Dermis blood vessel endothelial cell (primary cell): Measurements from ENCODE around the gene EIF4G3. TPM values are rescaled to one million over a fixed set of nuclear protein-coding genes. Genes with fewer than 3 reads are reported as not detected.
"Not testable (repeated sequence)": the region's sequence is repeated elsewhere in the genome, so short reads cannot be mapped to it uniquely, and the experiment has no call there.

ENCODE experiments used
- DNase-seq: peaks from one replicate; pipeline ENCODE4 v3.0.0; 2010
- total RNA-seq: library from RNA; depleted of rRNA; stranded (reverse); fragments of >200 nt; gene quantifications from 2 replicates; pipeline ENCODE4 v1.2.3, GENCODE V29; 2014

EIF4G3 gene
- total RNA-seq, 1 donor from 2014 or later, result 39.8 TPM

DNA sequence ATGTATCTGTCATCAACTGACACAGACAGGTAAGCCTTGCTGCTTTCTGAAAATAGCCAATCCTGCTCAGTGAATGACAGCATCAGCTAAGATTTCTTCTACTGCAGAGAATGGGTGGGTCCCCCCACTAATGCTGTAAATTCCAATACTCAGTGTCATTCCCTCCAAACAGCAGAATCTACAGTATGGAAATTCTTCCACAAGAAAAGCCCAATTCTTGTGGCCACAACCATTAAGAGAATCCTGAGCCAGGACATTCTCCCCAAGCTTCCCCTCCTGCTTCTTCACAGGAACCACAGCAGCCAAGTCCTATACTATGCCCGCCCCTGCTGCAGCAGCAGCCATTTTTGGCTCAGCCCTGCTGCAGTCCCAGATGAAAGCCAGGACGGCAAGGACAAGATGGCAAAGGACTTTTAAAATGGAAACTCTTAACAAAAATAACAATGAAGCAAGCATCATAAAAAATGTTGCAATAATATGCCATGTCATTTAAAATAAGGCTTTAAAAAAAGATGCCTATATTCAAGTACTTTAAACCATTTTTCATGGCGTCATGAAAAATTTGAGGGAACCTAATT is 26.8 kb downstream of the EIF4G3 start:
- peak; percentile 56 for DNase-seq

DNA sequence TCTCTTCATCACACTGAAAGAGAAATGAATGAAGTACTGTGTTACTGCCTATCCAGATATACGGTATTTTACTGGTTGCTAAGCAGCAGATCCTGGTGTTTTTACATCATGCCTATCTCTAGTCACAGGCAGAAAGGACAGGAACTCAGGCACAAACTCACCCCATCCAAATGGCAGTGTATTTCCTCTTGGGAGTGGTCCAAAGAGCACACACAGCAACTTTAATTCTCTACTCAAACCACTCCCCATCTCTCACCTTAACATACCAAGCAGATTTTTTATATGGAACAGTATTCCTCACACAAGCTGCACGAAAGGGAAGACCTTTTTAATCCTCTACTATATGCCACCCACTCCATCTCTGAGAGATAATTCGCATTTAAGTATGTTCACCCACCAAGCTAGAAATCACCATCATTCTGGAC is 27.3 kb downstream of the EIF4G3 start:
- DNase-seq, result peak; percentile 89

DNA sequence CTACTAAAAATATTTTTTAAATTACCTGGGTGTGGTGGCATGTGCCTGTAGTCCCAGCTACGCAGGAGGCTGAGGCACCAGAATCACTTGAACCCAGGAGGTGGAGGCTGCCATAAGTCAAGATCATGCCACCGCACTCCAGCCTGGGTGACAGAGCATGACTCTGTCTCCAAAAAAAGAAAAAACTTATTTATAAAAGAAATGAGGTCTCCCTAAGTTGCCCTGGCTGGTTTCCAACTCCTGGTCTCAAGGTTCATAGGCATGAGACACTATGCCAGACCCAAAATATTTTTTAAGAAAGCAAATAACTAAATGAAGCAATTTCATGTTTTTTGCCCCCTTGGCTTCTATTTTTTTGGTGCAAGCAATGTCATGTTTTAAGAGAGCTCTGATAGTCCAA is 32.9 kb downstream of the EIF4G3 start:
- no peak for DNase-seq

DNA sequence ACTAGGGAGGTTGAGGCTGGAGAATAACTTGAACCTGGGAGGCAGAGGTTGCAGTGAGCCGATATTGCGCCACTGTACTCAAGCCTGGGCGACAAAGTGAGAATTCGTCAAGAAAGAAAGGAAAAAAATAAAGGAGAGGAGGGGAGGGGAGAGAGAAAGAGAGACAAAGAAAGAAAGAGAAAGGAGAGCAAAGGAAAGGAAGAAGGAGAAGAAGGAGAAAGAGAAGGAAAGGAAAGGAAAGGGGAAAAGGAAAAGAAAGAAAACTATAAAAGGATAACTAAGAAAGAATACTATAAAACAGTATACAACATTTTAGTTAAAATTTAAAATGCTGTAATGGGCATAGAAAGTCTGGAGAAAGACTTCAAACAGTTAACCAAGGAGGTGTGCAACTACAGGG is 33.6 kb downstream of the EIF4G3 start:
- no peak for DNase-seq

DNA sequence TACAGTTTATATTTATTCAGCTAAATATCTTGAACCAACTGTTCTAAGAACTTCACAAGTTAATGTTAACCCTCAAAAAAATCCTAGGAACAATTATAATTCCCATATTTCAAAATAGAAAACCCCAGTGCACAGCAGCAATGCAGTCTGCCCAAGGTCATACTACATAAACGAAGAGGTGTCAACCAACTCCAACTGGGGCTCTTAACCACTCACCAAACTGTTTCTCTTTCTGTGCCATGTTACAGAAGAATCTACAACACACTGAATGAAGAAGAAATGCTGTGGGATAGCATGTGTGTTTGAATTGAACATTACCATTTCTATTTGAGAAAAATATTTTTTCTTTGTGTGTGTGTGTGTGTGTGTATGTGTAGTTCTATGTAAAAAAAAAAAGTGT is 35.7 kb downstream of the EIF4G3 start:
- no peak for DNase-seq

DNA sequence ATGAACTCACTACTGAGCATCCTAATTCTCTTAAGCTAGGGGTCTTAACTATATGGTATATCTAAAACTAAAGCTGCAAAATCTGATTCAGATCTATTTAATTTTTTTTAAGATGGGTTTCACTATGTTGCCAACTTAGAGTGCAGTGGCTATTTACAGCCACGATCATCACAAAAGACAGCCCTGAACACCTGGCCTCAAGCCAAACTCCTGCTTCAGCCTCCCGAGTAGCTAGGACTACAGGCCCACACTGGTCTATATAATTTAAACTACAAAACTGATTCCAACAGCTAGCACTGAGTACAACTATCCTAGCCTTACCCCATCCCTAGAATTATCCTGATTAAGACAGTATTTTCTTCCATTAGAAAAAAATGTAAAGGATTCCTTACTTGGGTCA is 37.1 kb downstream of the EIF4G3 start:
- peak; percentile 74 for DNase-seq

DNA sequence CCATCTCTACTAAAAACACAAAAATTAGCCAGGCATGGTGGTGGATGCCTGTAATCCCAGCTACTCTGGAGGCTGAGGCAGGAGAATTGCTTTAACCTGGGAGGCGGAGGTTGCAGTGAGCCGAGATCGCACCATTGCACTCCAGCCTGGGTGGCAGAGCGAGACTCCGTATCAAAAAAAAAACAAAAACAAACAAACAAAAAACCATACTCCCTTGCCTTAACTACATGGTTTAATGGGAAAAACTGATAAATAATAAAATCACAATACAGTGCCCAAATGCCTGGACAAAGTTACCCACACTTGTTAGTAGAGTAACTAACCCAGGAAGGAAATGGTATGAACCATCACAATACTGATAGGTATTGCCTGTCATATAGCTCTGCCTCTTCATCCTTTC is 40.4 kb downstream of the EIF4G3 start:
- not testable (repeated sequence) for DNase-seq

DNA sequence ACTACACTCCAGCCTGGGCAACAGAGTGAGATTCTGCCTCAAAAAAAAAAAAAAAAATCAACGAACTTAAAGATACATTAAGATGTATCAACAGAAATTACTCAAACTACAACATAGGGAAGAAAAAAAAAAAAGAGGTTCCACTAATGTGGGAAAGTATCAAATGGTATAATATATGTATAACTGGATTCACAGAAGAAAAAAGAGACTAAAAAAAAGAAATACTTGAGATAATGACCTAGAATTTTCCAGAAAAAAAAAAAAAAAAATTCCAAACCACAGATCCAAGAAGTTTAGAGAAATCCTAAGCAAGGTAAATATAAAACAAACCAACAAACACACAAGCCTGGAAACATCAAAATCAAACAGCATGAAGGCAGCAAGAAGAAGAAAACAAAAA is 45.5 kb downstream of the EIF4G3 start:
- no peak for DNase-seq

DNA sequence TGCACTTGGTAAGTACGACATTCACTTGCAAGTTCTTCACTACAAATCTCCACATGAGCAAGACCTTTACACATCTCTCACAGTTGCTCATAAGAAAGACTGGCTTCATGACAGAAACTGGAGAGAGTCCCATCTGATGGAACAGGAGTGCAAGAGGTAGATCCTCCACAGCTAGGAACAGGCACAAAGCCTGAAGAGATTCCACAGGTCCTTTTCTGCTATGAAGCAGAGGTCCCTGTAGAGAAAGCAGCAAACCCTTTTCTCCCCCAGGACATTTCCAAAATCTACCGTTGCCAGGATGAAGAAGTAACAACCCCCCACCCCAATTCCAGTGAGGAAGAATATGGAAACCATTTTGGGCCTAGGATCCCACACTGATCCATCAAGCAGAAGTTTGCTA is 47.3 kb downstream of the EIF4G3 start:
- DNase-seq, result no peak

DNA sequence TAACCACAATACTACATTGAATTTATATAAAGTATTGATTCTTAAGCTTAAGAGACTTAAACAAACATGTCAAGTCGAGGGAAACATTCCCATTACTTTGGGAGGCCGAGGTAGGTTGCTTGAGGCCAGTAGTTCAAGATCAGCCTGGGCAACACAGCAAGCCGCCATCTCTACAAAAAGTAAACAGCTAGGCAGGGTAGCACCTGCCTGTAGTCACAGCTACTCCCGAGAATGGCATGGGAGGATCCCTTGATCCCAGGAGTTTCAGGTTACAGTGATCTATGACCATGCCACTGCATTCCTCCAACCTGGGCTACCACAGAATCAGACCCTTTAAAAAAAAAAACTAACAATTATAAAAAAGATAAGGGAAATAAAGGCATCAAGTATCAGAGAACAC is 50.4 kb downstream of the EIF4G3 start:
- DNase-seq, result no peak

DNA sequence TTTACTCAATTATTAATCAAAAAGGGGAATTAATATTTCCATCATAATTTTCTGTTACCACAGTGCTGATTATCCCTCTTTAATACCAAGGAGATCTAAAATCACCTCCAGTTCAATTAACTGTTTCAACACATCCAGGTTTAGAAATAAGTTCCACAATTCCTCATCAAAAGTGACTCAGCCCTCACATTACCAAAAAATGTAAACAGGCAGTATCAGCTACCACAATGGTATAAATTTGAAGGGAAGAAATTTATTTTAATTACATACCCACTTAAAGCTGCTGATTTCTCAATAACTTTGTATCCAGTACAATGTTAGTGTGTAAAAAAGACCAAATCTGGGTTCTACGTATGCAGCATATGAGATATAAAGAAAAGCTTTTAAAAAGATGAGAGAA is 51.9 kb downstream of the EIF4G3 start:
- DNase-seq, result no peak

DNA sequence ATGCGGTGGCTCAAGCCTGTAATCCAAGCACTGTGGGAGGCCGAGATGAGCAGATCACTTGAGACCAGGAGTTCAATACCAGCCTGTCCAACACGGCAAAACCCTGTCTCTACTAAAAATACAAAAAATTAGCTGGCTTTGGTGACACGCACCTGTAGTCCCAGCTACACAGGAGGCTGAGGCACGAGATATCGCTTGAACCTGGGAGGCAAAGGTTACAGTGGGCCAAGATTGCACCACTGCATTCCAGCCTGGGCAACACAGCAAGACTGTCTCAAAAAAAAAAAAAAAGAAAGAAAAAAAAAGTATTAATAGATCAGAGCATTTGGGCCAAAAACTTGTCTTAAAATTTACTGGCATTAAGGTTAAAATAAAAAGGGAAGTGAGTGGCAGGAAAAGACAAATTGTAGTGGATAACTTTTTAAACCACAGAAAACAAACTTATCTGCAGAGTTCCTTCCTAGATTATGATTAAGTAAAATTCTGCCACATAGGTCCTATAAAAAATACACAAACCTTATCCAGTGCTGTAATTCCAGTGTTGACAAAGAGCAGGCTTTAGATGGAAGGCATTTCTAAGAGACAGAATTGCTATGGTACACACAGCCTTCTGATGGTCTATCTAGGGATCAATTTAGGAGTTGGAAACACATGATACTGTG is 53.3 kb downstream of the EIF4G3 start:
- DNase-seq, result no peak

DNA sequence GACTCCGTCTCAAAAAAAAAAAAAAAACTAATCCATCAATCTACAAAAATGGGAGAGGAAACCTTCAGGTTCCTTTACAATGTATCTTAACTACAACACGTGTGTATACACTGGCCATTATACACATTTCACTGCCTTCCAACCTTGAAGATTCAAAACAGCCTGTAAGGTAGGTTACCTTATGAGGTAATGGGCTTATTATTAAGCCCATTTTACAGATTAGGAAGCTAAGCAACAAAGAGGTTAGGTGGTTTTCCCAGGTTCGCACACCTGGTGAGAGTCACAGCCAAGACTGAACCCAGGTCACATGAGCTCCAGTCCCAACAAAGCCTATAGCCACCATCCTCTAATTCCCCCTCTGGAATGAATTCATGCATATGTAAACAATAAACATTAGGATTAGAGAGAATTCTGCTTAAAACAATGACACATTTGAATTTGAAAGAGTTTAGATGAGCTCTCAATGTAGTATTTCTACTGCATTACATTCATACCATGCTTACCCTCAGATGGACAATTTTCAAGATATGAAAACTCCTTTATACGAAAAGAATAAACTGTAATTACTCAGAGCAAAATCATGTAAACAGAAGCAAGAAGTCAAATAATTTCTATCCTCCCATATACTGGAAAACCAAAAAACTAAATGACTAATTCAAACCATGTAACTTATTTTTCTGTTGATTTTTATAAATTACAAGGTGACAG is 54.8 kb downstream of the EIF4G3 start:
- no peak for DNase-seq

DNA sequence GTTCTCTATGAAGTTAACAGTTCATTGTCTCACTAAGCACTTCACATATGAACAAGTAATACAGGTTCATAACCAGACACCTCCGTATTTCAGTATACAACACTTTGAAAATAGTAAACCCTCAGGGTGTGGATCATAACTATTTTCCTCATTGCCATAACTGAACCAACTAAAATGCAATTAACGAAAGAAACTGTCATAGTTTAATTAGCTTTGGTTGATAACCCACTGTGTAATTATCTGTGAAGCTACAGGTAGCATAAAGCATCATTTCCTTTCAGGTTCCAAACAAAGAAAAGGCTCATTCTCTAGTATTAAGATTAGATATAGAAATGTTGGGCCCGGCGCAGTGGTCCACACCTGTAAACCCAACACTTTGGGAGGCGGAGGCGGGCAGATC is 58.5 kb downstream of the EIF4G3 start:
- no peak for DNase-seq

DNA sequence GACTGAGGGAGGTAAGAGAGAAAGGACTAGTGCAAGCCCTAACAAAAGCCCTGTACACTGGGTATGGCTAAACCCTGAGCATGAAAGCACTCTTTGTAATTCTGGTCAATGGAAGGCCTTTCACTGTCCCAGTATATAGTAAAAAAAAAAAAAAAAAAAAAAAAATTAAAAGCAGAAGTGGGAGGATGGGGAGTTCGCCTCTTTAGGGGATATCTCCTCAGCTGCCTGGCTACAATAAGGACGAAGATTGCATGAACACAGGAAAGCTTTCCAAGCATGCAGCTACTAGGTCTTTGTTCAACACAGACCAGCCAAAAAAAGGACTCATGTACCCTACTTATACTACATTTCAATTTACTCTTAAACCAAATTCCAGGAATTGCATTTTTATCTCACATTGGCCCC is 59.1 kb downstream of the EIF4G3 start:
- no peak for DNase-seq

DNA sequence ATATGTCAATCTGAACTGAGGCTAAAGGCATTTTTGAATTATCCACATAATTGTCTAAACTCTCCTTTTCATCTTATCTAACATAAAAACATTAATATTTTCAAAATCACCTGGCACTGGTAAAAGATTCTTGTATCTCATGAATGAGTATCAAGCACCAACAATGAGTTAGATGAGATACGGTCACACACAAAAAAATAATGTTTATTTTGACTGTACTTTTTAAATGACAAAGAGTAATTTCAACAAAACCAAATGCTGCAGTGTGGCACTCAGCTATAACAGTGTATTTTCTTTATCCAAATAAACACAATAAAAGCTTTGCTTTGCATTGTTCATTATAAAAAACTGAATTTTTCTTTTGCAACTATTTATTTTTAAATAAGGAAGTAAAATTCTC is 59.5 kb downstream of the EIF4G3 start:
- DNase-seq, result no peak

DNA sequence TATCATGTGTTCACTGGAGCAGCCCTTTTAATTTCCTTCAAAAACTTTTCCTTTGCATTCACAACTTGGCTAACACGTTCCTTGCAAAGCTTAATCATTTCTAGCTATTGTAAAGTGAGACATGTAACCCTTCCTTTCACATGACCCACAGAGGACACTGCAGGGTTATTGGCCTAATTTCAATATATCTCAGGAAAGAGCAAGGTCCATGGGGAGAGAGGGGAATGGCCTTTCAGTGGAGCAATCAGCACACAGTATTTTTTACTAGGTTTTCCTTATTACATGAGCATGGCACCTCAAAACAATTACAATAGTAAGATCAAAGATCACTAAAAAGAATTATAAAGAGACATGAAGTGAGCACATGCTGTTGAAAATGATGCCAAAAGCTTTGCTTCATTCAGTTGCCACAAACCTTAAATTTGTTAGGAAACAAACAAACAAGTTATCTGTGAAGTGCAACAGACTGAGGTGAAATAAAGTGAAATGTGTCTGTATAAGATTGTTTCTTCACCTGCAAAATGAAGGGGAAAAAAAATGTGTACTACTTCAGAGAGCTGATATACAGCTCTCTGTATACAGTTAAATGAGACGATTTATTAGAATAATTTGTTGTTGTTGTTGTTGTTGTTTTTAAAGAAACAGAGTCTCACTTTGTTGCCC is 61.5 kb downstream of the EIF4G3 start:
- DNase-seq, result peak; percentile 84

DNA sequence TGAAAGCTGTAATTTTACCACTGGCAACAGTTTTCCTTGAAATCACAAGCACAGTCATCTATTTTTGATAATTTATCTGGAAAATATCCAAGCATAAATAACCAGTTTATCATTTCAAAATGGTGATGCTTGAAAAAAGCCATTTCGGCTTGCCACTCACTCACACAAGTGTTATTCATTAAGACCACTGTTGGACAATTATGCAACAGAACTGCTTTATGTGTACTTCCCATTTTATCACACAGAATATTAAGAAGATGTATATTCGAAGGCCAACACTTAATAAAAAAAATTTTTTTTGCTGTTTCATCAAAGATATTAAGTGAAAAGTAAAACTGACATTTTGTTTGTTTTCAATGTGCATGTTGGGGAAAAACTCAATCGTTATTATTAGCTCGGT is 62.3 kb downstream of the EIF4G3 start:
- DNase-seq, result no peak

DNA sequence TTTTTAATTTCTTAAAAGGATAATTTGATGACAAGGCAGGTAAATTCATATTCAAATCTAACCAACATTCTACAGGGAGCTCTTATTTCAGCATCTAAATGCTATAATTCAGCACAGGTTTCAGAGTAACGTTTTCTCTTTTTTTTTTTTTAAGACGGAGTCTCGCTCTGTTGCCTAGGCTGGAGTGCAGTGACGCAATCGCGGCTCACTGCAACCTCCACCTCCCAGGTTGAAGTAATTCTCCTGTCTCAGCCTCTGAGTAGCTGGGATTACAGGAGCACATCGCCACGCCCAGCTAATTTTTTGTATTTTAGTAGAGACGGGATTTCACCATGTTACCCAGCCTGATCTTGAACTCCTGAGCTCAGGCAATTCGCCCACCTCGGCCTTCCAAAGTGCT is 66.5 kb downstream of the EIF4G3 start:
- DNase-seq, result no peak

DNA sequence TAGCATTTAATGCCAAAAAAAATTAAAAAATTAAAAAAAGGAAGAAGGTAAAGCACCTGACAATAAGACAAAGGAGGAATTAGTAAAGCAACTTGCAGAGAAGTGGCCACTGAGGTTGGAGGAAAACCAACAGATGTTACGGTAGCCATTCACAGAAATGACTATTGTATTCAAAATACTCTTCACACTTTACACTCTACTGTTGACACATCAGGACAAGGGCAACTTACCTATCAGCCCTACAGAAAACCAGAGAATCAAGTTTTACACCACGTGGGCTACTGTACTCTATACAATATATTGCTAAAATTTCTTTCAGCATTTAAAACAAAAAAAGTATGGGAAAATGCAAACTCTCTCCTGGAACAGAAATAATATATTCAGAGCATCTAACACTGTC is 70.0 kb downstream of the EIF4G3 start:
- no peak for DNase-seq

DNA sequence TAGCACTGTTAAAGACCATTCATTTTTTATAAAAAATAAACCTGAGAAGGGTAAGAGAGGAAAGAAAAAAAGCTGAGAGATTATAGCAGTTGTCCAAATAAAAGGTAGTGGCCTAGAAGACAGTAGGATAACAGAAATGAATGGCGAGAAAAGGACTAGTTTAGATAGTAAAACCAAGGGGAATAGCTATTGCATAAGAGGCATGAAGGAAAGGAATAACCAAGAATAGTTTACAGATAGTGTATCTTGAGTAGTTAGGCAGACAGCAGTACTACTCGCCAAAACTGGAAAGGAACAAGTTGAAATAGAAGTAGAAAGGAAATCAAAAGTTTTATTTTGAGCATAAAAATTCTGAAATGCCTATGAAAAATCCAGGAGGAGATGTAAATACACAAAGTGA is 70.5 kb downstream of the EIF4G3 start:
- no peak for DNase-seq

DNA sequence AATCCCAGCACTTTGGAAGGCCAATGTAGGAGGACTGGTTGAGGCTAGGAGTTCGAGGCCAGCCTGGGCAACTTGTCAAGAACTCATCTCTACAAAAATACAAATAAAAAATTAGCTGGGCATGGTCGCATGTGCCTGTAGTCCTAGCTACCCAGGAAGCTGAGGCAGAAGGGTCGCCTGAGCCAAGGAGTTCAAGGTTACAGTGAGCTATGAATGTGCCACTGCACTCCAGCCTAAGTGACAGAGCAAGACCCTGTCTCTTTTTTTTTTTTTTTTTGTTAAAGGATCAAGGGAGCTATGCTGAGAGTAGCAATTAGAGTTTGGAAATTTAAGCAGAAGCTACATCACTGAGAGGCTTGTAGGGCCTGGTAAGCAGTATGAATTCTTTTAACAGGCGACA is 70.9 kb downstream of the EIF4G3 start:
- no peak for DNase-seq

DNA sequence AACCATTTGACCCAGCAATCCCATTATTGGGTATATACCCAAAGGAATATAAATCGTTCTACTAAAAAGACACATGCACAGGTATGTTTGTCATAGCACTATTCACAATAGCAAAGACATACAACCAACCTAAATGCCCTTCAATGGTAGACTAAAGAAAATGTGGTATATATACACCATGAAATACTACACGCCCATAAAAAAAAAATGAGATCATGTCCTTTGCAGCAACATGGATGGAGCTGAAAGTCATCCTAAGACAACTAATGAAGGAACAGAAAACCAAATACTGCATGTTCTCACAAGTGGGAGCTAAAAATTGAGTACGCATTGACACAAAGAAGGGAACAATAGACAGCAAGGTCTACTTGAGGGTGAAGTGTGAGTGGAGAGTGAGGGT is 72.0 kb downstream of the EIF4G3 start:
- DNase-seq, result no peak

DNA sequence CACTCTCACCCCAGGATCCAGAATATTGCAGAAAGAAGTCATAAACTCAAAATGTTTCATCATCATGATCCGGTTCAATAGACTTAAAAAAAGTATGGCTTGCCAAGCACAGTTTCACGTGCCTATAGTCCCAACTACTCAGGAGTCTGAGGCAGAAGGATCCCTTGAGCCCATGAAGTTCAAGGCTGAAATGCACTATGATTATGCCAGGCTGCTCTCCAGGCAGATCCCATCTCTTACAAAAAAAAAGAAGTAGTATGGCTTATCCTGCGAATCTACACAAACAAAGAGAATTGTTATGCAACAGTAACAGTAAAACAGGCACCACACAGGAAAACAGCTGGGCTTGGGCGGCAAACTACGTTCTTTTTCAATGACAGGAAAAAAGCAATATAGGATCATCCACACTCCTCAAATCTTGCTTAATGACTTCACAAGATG is 76.2 kb downstream of the EIF4G3 start:
- peak; percentile 72 for DNase-seq
